Suprapubic skin (tissue), 4 donors: ENCODE data around the gene C11orf24. TPM values are rescaled to one million over a fixed set of nuclear protein-coding genes. Genes with fewer than 3 reads are reported as not detected.

ENCODE experiments used
- DNase-seq, 2 donors: peaks; one replicate each; pipeline ENCODE4 v3.0.0-alpha.2; 2019; ENCODE audit warnings: low spot score in 2 of 2
- H3K27ac ChIP-seq: fragments of 200-600 bp; sonication (generic); one replicate; pipeline ENCODE4 v1.5.1; 2019
- H3K27me3 ChIP-seq: fragments of 200-600 bp; sonication (generic); one replicate; pipeline ENCODE4 v1.5.1; 2019
- H3K36me3 ChIP-seq: fragments of 200-600 bp; sonication (generic); one replicate; pipeline ENCODE4 v1.5.1; 2019
- H3K4me1 ChIP-seq: fragments of 200-600 bp; sonication (generic); one replicate; pipeline ENCODE4 v1.5.1; 2019
- H3K4me3 ChIP-seq: fragments of 200-600 bp; sonication (generic); one replicate; pipeline ENCODE4 v1.5.1; 2019; ENCODE audit warnings: mild to moderate bottlenecking
- H3K9me3 ChIP-seq: fragments of 200-600 bp; sonication (generic); one replicate; pipeline ENCODE4 v1.5.1; 2019
- EP300 ChIP-seq: sonication (generic); formaldehyde crosslinking; IDR thresholded peaks from one replicate; pipeline ENCODE4 v1.6.1; 2017; ENCODE audit warnings: antibody characterized with exemption
- POLR2A ChIP-seq, 2 donors: fragments of 450-650 bp; IDR thresholded peaks; one replicate each; pipeline ENCODE4 v1.6.1; 2017; ENCODE audit warnings: antibody characterized with exemption in 2 of 2, mild to moderate bottlenecking in 2 of 2, moderate library complexity in 2 of 2
- POLR2AphosphoS5 ChIP-seq, 3 donors: sonication (generic); formaldehyde crosslinking; IDR thresholded peaks; one replicate each; pipeline ENCODE4 v1.6.1; 2017; ENCODE audit warnings: antibody characterized with exemption in 3 of 3
- WGBS: methylation state at CpG from one replicate; pipeline ENCODE4 v1.1.5; 2018; 5-methylcytosine and 5-hydroxymethylcytosine counted together
- total RNA-seq, 4 donors: library from RNA; depleted of rRNA; stranded (reverse); fragments of >200 nt; gene quantifications; one replicate each; pipeline ENCODE4 v1.1.0, GENCODE V29; 2016
- TF ChIP-seq, protein P1 (sequence below), 2 donors: fragments of 200-600 bp in 1 of 2; fragments of 450-650 bp in 1 of 2; sonication (generic) in 1 of 2; IDR thresholded peaks; one replicate each; pipeline ENCODE4 v1.5.1; 2016 to 2019; ENCODE audit warnings: antibody characterized with exemption in 2 of 2, mild to moderate bottlenecking in 1 of 2, moderate library complexity in 1 of 2

C11orf24 gene
- total RNA-seq, 4 donors from 2014 or later, result 7.2 to 24.8 (median 16.7) TPM

DNA sequence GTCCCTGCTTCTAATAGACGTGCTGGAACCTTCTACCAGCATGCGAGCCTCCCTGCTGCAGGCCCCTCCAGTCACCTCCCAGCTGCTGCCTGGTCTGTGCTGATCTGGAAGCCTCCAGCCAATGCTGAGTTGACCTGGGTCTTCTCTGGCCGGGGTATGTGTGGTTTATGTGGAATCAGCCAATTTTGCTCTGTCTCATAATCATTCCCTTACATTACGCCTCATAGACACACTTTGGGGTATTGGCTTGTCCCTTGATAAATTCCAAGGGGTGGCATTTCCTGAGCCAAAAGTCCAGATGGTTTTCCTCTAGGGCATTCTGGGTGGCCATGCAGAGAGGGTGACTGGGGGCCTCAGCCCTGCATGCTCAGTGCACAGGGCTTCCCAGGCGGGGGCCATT, 50.4 kb downstream of the C11orf24 start:
- no peak for TF ChIP-seq POLR2AphosphoS5 (IDR thresholded peaks at IDR 0.05)
- TF ChIP-seq EP300, result no peak
- TF ChIP-seq, protein P1, sequence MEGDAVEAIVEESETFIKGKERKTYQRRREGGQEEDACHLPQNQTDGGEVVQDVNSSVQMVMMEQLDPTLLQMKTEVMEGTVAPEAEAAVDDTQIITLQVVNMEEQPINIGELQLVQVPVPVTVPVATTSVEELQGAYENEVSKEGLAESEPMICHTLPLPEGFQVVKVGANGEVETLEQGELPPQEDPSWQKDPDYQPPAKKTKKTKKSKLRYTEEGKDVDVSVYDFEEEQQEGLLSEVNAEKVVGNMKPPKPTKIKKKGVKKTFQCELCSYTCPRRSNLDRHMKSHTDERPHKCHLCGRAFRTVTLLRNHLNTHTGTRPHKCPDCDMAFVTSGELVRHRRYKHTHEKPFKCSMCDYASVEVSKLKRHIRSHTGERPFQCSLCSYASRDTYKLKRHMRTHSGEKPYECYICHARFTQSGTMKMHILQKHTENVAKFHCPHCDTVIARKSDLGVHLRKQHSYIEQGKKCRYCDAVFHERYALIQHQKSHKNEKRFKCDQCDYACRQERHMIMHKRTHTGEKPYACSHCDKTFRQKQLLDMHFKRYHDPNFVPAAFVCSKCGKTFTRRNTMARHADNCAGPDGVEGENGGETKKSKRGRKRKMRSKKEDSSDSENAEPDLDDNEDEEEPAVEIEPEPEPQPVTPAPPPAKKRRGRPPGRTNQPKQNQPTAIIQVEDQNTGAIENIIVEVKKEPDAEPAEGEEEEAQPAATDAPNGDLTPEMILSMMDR (IDR thresholded peaks at IDR 0.05), result no peak
- TF ChIP-seq POLR2A (IDR thresholded peaks at IDR 0.05), result no peak
- Histone ChIP-seq H3K36me3 (no peaks in the 10 kb centered on the region), H3K9me3 (no peaks in the 10 kb centered on the region), H3K4me1 (peaks cover under 1% of the 10 kb centered on the region), H3K27me3 (no peaks in the 10 kb centered on the region), H3K4me3 (no peak overlapping the region), H3K27ac (no peak overlapping the region)
- no peak for DNase-seq
- WGBS, result 92% methylated on average over 4 of the region's 5 CpGs

DNA sequence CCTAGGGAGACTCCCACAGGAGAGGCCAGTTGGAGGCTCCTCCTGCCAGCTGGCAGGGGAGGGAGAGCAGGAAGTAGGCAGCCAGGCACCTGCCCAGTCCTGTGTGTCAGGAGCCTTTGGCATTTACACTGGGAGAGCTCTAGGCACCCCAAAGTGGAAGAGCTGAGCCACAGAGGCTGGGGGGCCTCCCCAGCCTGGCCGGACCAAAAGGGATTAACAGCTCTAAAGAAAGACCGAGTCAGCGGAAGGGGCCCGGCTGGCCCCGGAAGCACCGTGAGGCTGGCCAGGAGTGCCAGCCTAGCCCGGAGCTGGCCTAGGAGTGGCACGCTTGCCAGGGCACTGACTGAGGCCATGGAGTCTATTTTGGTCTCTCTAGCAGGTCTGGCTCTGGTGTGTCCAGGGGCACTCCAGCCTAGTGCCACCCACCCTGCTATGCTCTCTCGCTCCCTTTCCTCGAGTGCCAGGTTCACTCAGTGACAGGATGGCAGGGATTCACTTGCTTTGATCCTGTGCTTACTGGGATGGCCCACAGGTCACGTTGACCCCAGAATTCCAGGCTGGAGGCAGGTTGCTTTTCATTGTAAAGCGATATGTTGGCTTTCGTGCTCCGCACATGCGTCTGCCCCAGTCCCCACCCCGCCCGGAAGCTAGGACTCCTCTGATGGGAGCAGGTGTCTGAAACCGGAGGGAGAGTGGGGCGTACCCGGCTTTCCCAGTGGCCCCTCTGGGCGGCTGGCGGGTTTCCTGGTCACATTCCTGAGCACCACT, 55.4 kb downstream of the C11orf24 start:
- no peak for TF ChIP-seq EP300
- TF ChIP-seq, protein P1 (IDR thresholded peaks at IDR 0.05), result no peak
- Histone ChIP-seq H3K9me3 (no peaks in the 10 kb centered on the region), H3K27me3 (no peaks in the 10 kb centered on the region), H3K4me1 (peaks cover 32% of the 10 kb centered on the region), H3K4me3 (no peak overlapping the region), H3K27ac (peak overlapping the region; percentile 23), H3K36me3 (no peaks in the 10 kb centered on the region)
- WGBS, result 45% methylated on average over 10 of the region's 22 CpGs
- DNase-seq, result peak in 1 of 2 donors; percentile 74

DNA sequence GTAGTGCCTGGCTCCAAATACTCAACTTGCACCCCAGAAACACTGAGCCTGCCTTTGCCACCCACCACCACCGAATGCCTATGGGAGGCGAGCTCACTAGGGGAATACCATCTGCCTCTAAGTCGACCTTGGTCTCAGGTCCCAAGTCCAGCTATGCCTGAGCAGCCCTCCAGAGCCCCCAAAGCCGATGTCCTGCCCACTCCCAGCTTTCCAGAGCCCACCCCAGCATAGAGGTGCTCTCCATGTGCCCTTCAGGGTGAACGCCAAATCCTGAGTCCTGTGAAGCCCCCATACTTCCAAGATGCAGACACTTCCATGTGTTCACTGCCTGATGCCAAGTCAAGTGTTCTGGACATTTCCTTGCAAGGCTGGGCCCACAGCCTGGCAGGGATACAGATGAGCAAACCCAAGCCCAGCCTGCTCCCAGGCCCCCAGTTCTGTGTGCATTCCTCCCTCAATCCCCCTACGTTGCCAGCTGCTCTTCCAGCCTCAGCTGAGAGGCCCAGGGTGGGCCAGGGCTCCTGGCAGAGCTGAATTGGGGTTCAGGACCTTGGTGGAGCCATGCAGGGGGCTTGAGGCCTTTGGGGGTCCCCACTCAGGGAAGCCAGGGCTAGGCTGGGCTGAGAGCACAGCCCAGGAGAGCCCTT, 56.1 kb downstream of the C11orf24 start:
- TF ChIP-seq POLR2A (IDR thresholded peaks at IDR 0.05) (no peak), EP300 (no peak), POLR2AphosphoS5 (IDR thresholded peaks at IDR 0.05) (no peak)
- TF ChIP-seq, protein P1 (IDR thresholded peaks at IDR 0.05), result no peak
- Histone ChIP-seq H3K27me3 (no peaks in the 10 kb centered on the region), H3K9me3 (no peaks in the 10 kb centered on the region), H3K36me3 (no peaks in the 10 kb centered on the region), H3K27ac (peak overlapping the region; percentile 23), H3K4me1 (peaks cover 39% of the 10 kb centered on the region), H3K4me3 (no peak overlapping the region)
- peak in 1 of 2 donors; percentile 54 for DNase-seq
- 67% methylated on average over 5 of the region's 6 CpGs for WGBS

DNA sequence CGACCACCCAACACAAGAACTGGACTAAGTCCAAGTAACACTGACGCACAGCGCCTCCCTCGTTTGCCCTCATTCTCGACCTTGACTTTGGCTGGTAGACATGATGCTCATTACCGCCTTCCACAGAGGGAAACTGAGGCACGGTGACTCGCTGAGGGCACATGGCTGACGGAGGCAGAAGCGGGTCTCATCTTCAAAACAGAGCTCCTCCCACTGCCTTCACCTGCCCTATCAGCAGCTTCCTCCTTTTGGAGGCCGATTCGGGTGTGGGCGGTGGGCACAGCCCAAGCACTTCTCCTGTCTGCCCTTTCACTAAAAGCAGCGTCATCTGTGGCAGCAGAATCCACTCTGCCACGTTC, 56.7 kb downstream of the C11orf24 start:
- peak in 1 of 2 donors; percentile 69 for DNase-seq
- 45% methylated on average over 15 of the region's 15 CpGs for WGBS
- Histone ChIP-seq H3K27me3 (no peaks in the 10 kb centered on the region), H3K4me1 (peaks cover 45% of the 10 kb centered on the region), H3K27ac (no peak overlapping the region), H3K4me3 (no peak overlapping the region), H3K9me3 (no peaks in the 10 kb centered on the region), H3K36me3 (no peaks in the 10 kb centered on the region)
- TF ChIP-seq POLR2AphosphoS5 (IDR thresholded peaks at IDR 0.05), result no peak
- TF ChIP-seq POLR2A (IDR thresholded peaks at IDR 0.05), result no peak
- TF ChIP-seq, protein P1 (IDR thresholded peaks at IDR 0.05), result no peak
- TF ChIP-seq EP300, result no peak
